Testis (tissue), 2 donors: Measurements from ENCODE around the gene TMEM91.
A peak's percentile ranks its signal among the peaks of the same experiment; 100 is the strongest.

Source experiments
- CTCF ChIP-seq, 3 experiments: fragments of 450-650 bp in 2 of 3; fragments of 200-600 bp in 1 of 3; sonication (generic) in 1 of 3; IDR thresholded peaks; one replicate each; pipeline ENCODE4 v1.5.1; 2016 to 2019; ENCODE audit warnings: antibody characterized with exemption in 3 of 3, mild to moderate bottlenecking in 2 of 3, moderate library complexity in 1 of 3
- POLR2A ChIP-seq: fragments of 450-650 bp; IDR thresholded peaks from one replicate; pipeline ENCODE4 v1.6.1; 2017; ENCODE audit warnings: antibody characterized with exemption, mild to moderate bottlenecking, moderate library complexity

- TF ChIP-seq CTCF (IDR thresholded peaks at IDR 0.05) (peak in 2 of 3 experiments; percentile 14 to 26), POLR2A (no peak)
These were observed 23.5 kb upstream of the TMEM91 start for GRCh38 chr19:41352609-41353465.
